A549 (cell line): ENCODE results near the gene RWDD2A.

Experiments
- ATOH8 ChIP-seq: fragments of 250-450 bp; sonication (Bioruptor Pico); IDR thresholded peaks from 2 replicates; pipeline ENCODE4 v1.5.0; 2020; ENCODE audit warnings: low read depth, mild to moderate bottlenecking, moderate library complexity
- CEBPB ChIP-seq, 2 experiments: fragments of >200 bp in 1 of 2; sonication (Bioruptor Twin) in 1 of 2; formaldehyde crosslinking in 1 of 2; IDR thresholded peaks; 2 replicates each; pipeline ENCODE4 v1.6.1; 2012 to 2016
- CHD4 ChIP-seq: fragments of 200-600 bp; sonication (generic); IDR thresholded peaks from 2 replicates; pipeline ENCODE4 v1.6.1; 2016; ENCODE audit warnings: antibody characterized with exemption, mild to moderate bottlenecking, borderline replicate concordance
- CTCF ChIP-seq: fragments of >200 bp; sonication (Bioruptor Twin); formaldehyde crosslinking; IDR thresholded peaks from 3 replicates; pipeline ENCODE4 v1.5.1; 2016
- E2F6 ChIP-seq: IDR thresholded peaks from 2 replicates; pipeline ENCODE4 v1.6.1; 2012; ENCODE audit warnings: low read depth, borderline replicate concordance
- HDAC2 ChIP-seq: fragments of 200-600 bp; sonication (generic); IDR thresholded peaks from 2 replicates; pipeline ENCODE4 v1.6.1; 2016
- HES2 ChIP-seq: fragments of >200 bp; sonication (Bioruptor Twin); formaldehyde crosslinking; IDR thresholded peaks from 2 replicates; pipeline ENCODE4 v1.6.1; 2016
- KDM1A ChIP-seq: fragments of 200-600 bp; sonication (generic); IDR thresholded peaks from 2 replicates; pipeline ENCODE4 v1.6.1; 2016; ENCODE audit warnings: low read depth, mild to moderate bottlenecking
- KDM5A ChIP-seq: fragments of 200-600 bp; sonication (generic); IDR thresholded peaks from 2 replicates; pipeline ENCODE4 v1.6.1; 2016; ENCODE audit warnings: antibody characterized with exemption, mild to moderate bottlenecking
- PBX3 ChIP-seq: IDR thresholded peaks from 2 replicates; pipeline ENCODE4 v1.6.1; 2012
- POLR2A ChIP-seq: IDR thresholded peaks from 2 replicates; pipeline ENCODE4 v1.6.1; 2012; ENCODE audit warnings: mild to moderate bottlenecking, low read length
- RFX5 ChIP-seq: fragments of 450-650 bp; IDR thresholded peaks from 2 replicates; pipeline ENCODE4 v1.7.1; 2014; ENCODE audit warnings: antibody characterized with exemption, mild to moderate bottlenecking, moderate library complexity

GRCh38 chr6:83247471-83247870, 54.3 kb downstream of the RWDD2A start:
- TF ChIP-seq E2F6 (no peak), PBX3 (no peak), CTCF (no peak), CEBPB (IDR thresholded peaks at IDR 0.05) (no peak), POLR2A (no peak), KDM1A (no peak), KDM5A (no peak), HDAC2 (no peak), HES2 (no peak), ATOH8 (CRISPR knock-in tag) (no peak), RFX5 (no peak), CHD4 (no peak)
